Astrocyte (in vitro differentiated cells and primary cell): ENCODE data around the gene PAAF1. TPM values are rescaled to one million over a fixed set of nuclear protein-coding genes. Genes with fewer than 3 reads are reported as not detected.

ENCODE experiments used
- DNase-seq: peaks from one replicate; pipeline ENCODE4 v3.0.0-alpha.2; 2010; ENCODE audit warnings: low read depth
- FAIRE-seq: peaks from 2 replicates; lab custom pipeline; 2011; peaks lifted over from hg19 to GRCh38; lab: Jason Lieb, UNC
- H2AFZ ChIP-seq: 2 replicates; pipeline ENCODE4 v1.6.0; 2012; ENCODE audit warnings: low read depth, low read length, inconsistent platforms
- H3K27ac ChIP-seq: 2 replicates; pipeline ENCODE4 v1.5.1; 2011; ENCODE audit warnings: low read depth, low read length, inconsistent platforms
- H3K27me3 ChIP-seq: 2 replicates; pipeline ENCODE4 v1.6.0; 2011; ENCODE audit warnings: low read length, inconsistent platforms; ENCODE audit not compliant: insufficient read depth
- H3K36me3 ChIP-seq: 2 replicates; pipeline ENCODE4 v1.5.1; 2011; ENCODE audit warnings: low read length, inconsistent platforms; ENCODE audit not compliant: insufficient read depth
- H3K4me1 ChIP-seq: 2 replicates; pipeline ENCODE4 v1.5.1; 2011; ENCODE audit warnings: low read length, inconsistent platforms; ENCODE audit not compliant: insufficient read depth
- H3K4me2 ChIP-seq: 2 replicates; pipeline ENCODE4 v1.6.0; 2012; ENCODE audit warnings: low read length, inconsistent platforms
- H3K4me3 ChIP-seq: 2 replicates; pipeline ENCODE4 v1.5.1; 2011; ENCODE audit warnings: low read depth, mild to moderate bottlenecking, low read length, inconsistent platforms; ENCODE audit not compliant: insufficient read depth
- H3K79me2 ChIP-seq: 2 replicates; pipeline ENCODE4 v1.6.0; 2012; ENCODE audit warnings: mild to moderate bottlenecking, low read length, inconsistent platforms; ENCODE audit not compliant: insufficient read depth
- H3K9ac ChIP-seq: 2 replicates; pipeline ENCODE4 v1.6.0; 2012; ENCODE audit warnings: mild to moderate bottlenecking, low read length, inconsistent platforms
- H3K9me3 ChIP-seq: 2 replicates; pipeline ENCODE4 v1.5.1; 2012; ENCODE audit warnings: low read depth, mild to moderate bottlenecking, low read length, inconsistent platforms; ENCODE audit not compliant: insufficient read depth
- H4K20me1 ChIP-seq: 2 replicates; pipeline ENCODE4 v1.6.0; 2012; ENCODE audit warnings: low read length, inconsistent platforms; ENCODE audit not compliant: insufficient read depth
- H3K27ac Mint-ChIP-seq: one replicate; pipeline ENCODE4 v1.8.0; 2021; ENCODE audit warnings: mild to moderate bottlenecking, mixed read lengths; ENCODE audit not compliant: unreplicated experiment
- H3K27me3 Mint-ChIP-seq: one replicate; pipeline ENCODE4 v1.8.0; 2021; ENCODE audit warnings: low read depth, mixed read lengths; ENCODE audit not compliant: unreplicated experiment
- H3K36me3 Mint-ChIP-seq: one replicate; pipeline ENCODE4 v1.8.0; 2021; ENCODE audit warnings: low read depth, mixed read lengths; ENCODE audit not compliant: unreplicated experiment
- H3K4me1 Mint-ChIP-seq: one replicate; pipeline ENCODE4 v1.8.0; 2021; ENCODE audit warnings: low read depth, mixed read lengths; ENCODE audit not compliant: unreplicated experiment
- H3K4me3 Mint-ChIP-seq: one replicate; pipeline ENCODE4 v1.8.0; 2021; ENCODE audit warnings: mild to moderate bottlenecking, moderate library complexity, mixed read lengths; ENCODE audit not compliant: unreplicated experiment
- H3K9me3 Mint-ChIP-seq: one replicate; pipeline ENCODE4 v1.8.0; 2021; ENCODE audit warnings: mild to moderate bottlenecking, mixed read lengths; ENCODE audit not compliant: unreplicated experiment
- EZH2 ChIP-seq: IDR thresholded peaks from 2 replicates; pipeline ENCODE4 v1.6.1; 2012; ENCODE audit warnings: mild to moderate bottlenecking, low read length, inconsistent platforms; ENCODE audit not compliant: insufficient read depth
- total RNA-seq: library from RNA; stranded (reverse); gene quantifications from 2 replicates; pipeline ENCODE4 v1.2.1, GENCODE V29; 2021
- TF ChIP-seq, protein P1 (sequence below): IDR thresholded peaks from 2 replicates; pipeline ENCODE4 v1.5.1; 2011; ENCODE audit warnings: low read depth, mild to moderate bottlenecking, inconsistent platforms, low read length, moderate library complexity; ENCODE audit not compliant: insufficient read depth

Gene PAAF1
- total RNA-seq, 1 donor from 2014 or later: 14.2 TPM

DNA sequence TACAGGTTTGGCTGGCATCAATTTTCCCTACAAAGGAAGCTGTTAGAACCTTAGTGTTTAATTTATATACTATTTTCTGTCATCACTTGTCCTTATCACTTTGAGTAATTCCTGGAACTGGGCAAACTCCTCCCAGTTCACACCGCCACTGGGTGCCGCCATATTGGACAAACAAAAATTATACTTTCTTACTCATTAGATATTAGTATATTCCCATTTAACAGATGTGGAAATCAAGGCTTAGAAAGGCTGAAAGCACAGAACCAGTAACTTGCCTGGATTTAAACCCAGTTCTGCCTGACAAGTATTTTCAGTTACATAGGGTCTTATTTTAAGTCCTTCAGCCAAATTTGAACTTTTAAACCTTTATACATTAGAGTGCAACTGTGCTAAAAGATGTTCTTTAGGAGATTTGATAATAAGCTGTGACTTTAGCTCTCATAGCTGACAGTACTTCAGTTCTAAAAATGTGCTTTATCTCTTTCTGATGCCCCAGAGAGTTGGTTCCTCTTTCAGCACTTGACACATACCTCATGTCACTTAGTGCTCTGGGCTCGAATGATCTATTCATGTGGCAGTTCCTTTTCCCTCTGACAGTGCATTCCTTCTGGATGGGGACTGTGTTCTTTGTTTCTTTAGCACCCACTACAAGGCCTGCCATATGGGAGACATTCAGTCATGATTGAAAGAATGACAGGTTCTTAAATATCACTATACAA is 25.6 kb upstream of the PAAF1 start:
- H3K9me3 ChIP-seq: no peaks in the 10 kb centered on the region
- no peak overlapping the region for H3K4me3 Mint-ChIP-seq
- no peaks in the 10 kb centered on the region for H3K36me3 ChIP-seq
- FAIRE-seq (no peak), DNase-seq (no peak)
- H3K36me3 Mint-ChIP-seq: no peaks in the 10 kb centered on the region
- H3K27ac Mint-ChIP-seq: no peak overlapping the region
- no peaks in the 10 kb centered on the region for H3K4me1 ChIP-seq
- H2AFZ ChIP-seq: no peak overlapping the region
- H4K20me1 ChIP-seq: no peaks in the 10 kb centered on the region
- no peaks in the 10 kb centered on the region for H3K4me1 Mint-ChIP-seq
- TF ChIP-seq, protein P1, sequence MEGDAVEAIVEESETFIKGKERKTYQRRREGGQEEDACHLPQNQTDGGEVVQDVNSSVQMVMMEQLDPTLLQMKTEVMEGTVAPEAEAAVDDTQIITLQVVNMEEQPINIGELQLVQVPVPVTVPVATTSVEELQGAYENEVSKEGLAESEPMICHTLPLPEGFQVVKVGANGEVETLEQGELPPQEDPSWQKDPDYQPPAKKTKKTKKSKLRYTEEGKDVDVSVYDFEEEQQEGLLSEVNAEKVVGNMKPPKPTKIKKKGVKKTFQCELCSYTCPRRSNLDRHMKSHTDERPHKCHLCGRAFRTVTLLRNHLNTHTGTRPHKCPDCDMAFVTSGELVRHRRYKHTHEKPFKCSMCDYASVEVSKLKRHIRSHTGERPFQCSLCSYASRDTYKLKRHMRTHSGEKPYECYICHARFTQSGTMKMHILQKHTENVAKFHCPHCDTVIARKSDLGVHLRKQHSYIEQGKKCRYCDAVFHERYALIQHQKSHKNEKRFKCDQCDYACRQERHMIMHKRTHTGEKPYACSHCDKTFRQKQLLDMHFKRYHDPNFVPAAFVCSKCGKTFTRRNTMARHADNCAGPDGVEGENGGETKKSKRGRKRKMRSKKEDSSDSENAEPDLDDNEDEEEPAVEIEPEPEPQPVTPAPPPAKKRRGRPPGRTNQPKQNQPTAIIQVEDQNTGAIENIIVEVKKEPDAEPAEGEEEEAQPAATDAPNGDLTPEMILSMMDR: no peak
- TF ChIP-seq EZH2: no peak
- no peaks in the 10 kb centered on the region for H3K27me3 Mint-ChIP-seq
- no peak overlapping the region for H3K27ac ChIP-seq
- H3K4me2 ChIP-seq: no peak overlapping the region
- H3K27me3 ChIP-seq: no peaks in the 10 kb centered on the region
- H3K9ac ChIP-seq: no peak overlapping the region
- H3K4me3 ChIP-seq: no peak overlapping the region
- no peaks in the 10 kb centered on the region for H3K9me3 Mint-ChIP-seq
- H3K79me2 ChIP-seq: no peaks in the 10 kb centered on the region

DNA sequence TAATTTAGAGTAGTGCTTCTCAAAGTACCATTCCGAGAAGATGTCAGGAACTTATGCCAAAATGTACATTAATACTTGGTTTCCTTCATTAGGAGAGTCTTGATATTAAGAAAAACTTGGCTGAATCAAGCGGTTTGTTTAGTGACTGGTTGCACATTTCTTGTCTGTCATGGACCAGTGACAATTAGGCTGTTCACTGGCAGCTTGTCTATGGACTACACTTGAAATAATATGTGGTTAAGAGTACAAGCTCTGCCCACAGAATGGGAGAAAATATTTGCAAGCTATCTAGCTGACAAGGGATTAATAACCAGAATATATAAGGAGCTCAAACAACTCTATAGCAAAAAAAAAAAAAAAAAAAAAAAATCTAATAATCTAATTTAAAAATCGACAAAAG is 24.8 kb upstream of the PAAF1 start:
- DNase-seq (no peak), FAIRE-seq (no peak)
- Mint-ChIP-seq H3K9me3 (no peaks in the 10 kb centered on the region), H3K4me3 (no peak overlapping the region), H3K36me3 (no peaks in the 10 kb centered on the region), H3K27me3 (no peaks in the 10 kb centered on the region), H3K4me1 (no peaks in the 10 kb centered on the region), H3K27ac (no peak overlapping the region)
- Histone ChIP-seq H3K27me3 (no peaks in the 10 kb centered on the region), H3K36me3 (no peaks in the 10 kb centered on the region), H2AFZ (no peak overlapping the region), H3K4me3 (no peak overlapping the region), H3K4me1 (no peaks in the 10 kb centered on the region), H3K79me2 (no peaks in the 10 kb centered on the region), H3K27ac (no peak overlapping the region), H4K20me1 (no peaks in the 10 kb centered on the region), H3K9ac (no peak overlapping the region), H3K9me3 (no peaks in the 10 kb centered on the region), H3K4me2 (no peak overlapping the region)
- TF ChIP-seq EZH2: no peak
- TF ChIP-seq, protein P1: no peak

DNA sequence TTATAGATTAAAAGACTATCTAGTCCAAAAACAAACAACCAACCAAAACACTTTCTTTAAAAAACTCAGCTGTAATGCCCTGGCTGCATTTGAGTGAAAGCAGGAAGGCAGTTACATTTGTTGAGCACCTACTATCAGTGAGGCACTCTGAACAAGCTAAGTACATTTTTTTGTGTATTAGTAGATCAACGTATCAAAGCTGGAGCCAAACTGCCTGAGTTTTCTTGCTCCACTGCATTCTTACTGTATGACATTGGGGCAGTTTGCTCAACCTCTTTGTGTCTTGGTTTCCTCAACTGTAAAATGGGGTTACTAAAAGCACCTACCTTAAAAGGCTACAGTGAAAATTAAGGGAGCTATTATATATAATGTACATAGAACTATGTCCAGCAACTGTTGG is 22.1 kb upstream of the PAAF1 start:
- no peak overlapping the region for H3K9ac ChIP-seq
- DNase-seq: peak; percentile 16
- H3K27me3 ChIP-seq: no peaks in the 10 kb centered on the region
- H3K79me2 ChIP-seq: no peaks in the 10 kb centered on the region
- no peaks in the 10 kb centered on the region for H3K36me3 ChIP-seq
- no peak for TF ChIP-seq EZH2
- TF ChIP-seq, protein P1: no peak
- no peaks in the 10 kb centered on the region for H3K4me1 ChIP-seq
- Mint-ChIP-seq H3K9me3 (no peaks in the 10 kb centered on the region), H3K27ac (no peak overlapping the region), H3K4me3 (no peak overlapping the region), H3K4me1 (no peaks in the 10 kb centered on the region), H3K36me3 (no peaks in the 10 kb centered on the region), H3K27me3 (no peaks in the 10 kb centered on the region)
- no peak for FAIRE-seq
- H4K20me1 ChIP-seq: no peaks in the 10 kb centered on the region
- H2AFZ ChIP-seq: no peak overlapping the region
- H3K9me3 ChIP-seq: no peaks in the 10 kb centered on the region
- no peak overlapping the region for H3K4me2 ChIP-seq
- H3K27ac ChIP-seq: no peak overlapping the region
- H3K4me3 ChIP-seq: no peak overlapping the region
